PC-9 (cell line): ENCODE data around the gene EIF2D. TPM values are rescaled to one million over a fixed set of nuclear protein-coding genes. Genes with fewer than 3 reads are reported as not detected.

ENCODE experiments used
- BruUV-seq: library from RNA; stranded (reverse); fragments of 400-500 nt; replicated peaks from 2 replicates; lab custom pipeline; 2021; lab: Mats Ljungman, UMichigan
- CTCF ChIA-PET: fragments of 300-600 bp; sonication (Branson Sonifier 250); formaldehyde crosslinking; loops from one replicate; lab custom pipeline; 2022; ENCODE audit warnings: antibody characterized with exemption; lab: Charles Lee
- POLR2A ChIA-PET: fragments of 300-600 bp; sonication (Branson Sonifier 250); formaldehyde crosslinking; loops from one replicate; lab custom pipeline; 2022; ENCODE audit warnings: antibody characterized with exemption; ENCODE audit not compliant: unreplicated experiment; lab: Charles Lee
- DNase-seq, 2 experiments: peaks; one replicate each; pipeline versions ENCODE4 v3.0.0 to v3.0.0-alpha.2; 2015 to 2022; ENCODE audit warnings: mixed read lengths in 1 of 2
- H2AFZ ChIP-seq: fragments of 200-600 bp; sonication (generic); 2 replicates; pipeline ENCODE4 v1.8.1; 2017; ENCODE audit warnings: antibody characterized with exemption
- H3F3A ChIP-seq: fragments of 200-600 bp; sonication (generic); 2 replicates; pipeline ENCODE4 v1.8.1; 2017; ENCODE audit warnings: antibody characterized with exemption, mild to moderate bottlenecking, low read depth; ENCODE audit not compliant: insufficient read depth
- H3K27ac ChIP-seq: fragments of 200-600 bp; sonication (generic); 2 replicates; pipeline ENCODE4 v1.6.1; 2016; ENCODE audit warnings: mixed run types
- H3K27me3 ChIP-seq: fragments of 200-600 bp; sonication (generic); 2 replicates; pipeline ENCODE4 v1.6.1; 2016; ENCODE audit warnings: low read depth, mixed run types; ENCODE audit not compliant: insufficient read depth
- H3K36me3 ChIP-seq: fragments of 200-600 bp; sonication (generic); 2 replicates; pipeline ENCODE4 v1.6.1; 2016; ENCODE audit warnings: low read depth, mixed run types
- H3K4me1 ChIP-seq: fragments of 200-600 bp; sonication (generic); replicated peaks from 2 replicates; pipeline ENCODE4 v1.6.1; 2016; ENCODE audit warnings: mixed run types; ENCODE audit not compliant: insufficient read depth
- H3K4me2 ChIP-seq: fragments of 200-600 bp; sonication (generic); 2 replicates; pipeline ENCODE4 v1.6.1; 2017; ENCODE audit warnings: mixed run types
- H3K4me3 ChIP-seq: fragments of 200-600 bp; sonication (generic); 2 replicates; pipeline ENCODE4 v1.6.1; 2016; ENCODE audit warnings: mixed run types
- H3K79me2 ChIP-seq: fragments of 200-600 bp; sonication (generic); 2 replicates; pipeline ENCODE4 v1.6.1; 2017; ENCODE audit warnings: low read depth, mixed run types
- H3K9me2 ChIP-seq: fragments of 200-600 bp; sonication (generic); 2 replicates; pipeline ENCODE4 v1.8.1; 2017; ENCODE audit warnings: mild to moderate bottlenecking; ENCODE audit not compliant: insufficient read depth
- H3K9me3 ChIP-seq: fragments of 200-600 bp; sonication (generic); 2 replicates; pipeline ENCODE4 v1.8.1; 2016; ENCODE audit warnings: low read depth; ENCODE audit not compliant: insufficient read depth
- H4K20me1 ChIP-seq: fragments of 200-600 bp; sonication (generic); 2 replicates; pipeline ENCODE4 v1.8.1; 2017; ENCODE audit not compliant: insufficient read depth
- CTCF ChIP-seq: fragments of 200-600 bp; sonication (generic); conservative IDR thresholded peaks from 2 replicates; pipeline ENCODE4 v1.6.1; 2017; ENCODE audit warnings: mixed run types, antibody characterized with exemption, mild to moderate bottlenecking, moderate library complexity
- EZH2 ChIP-seq: fragments of 200-600 bp; sonication (generic); IDR thresholded peaks from 2 replicates; pipeline ENCODE4 v1.8.0; 2017; ENCODE audit warnings: antibody characterized with exemption, low read depth
- intact Hi-C: fragments of 100-400 bp; cut with micrococcal nuclease; formaldehyde crosslinking; loops from one replicate; pipeline ENCODE4 v1.10.0; 2022; ENCODE audit not compliant: unreplicated experiment
- total RNA-seq: library from RNA; stranded (reverse); gene quantifications from 2 replicates; pipeline ENCODE4 v1.2.3, GENCODE V29; 2021

The EIF2D gene
- total RNA-seq, 1 experiment from 2014 or later, result 59.0 TPM

DNA sequence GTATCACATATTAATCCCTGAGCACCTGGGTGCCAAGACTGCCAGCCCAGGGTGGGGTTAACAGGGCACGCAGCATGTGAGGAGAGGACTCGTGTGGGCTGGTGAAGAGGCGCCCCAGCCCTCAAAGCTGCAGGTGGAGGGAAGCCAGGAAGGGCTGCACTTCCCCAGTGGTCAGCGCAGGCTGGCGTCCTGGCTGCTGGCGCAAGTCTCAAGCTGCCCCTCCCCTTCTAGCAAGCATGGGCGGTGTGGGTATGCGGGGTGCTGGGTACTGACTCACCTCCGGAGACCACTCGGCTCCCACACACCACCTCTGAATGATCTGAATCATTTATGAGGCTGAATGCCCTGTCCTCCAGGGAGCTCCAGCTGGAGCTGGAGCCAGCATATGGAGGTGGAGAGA lies 44.0 kb downstream of the EIF2D start:
- no peaks in the 10 kb centered on the region for H3K36me3 ChIP-seq
- H3K27ac ChIP-seq, result no peak overlapping the region
- no peaks in the 10 kb centered on the region for H3K27me3 ChIP-seq
- DNase-seq, result no peak
- no peak overlapping the region for H3K4me3 ChIP-seq
- intact Hi-C loops, result no loop called here
- CTCF ChIA-PET, result no interaction called here
- H3K4me2 ChIP-seq, result no peak overlapping the region
- no peak overlapping the region for H2AFZ ChIP-seq
- no peaks in the 10 kb centered on the region for H3K9me3 ChIP-seq
- H4K20me1 ChIP-seq, result no peaks in the 10 kb centered on the region
- no peaks in the 10 kb centered on the region for H3K9me2 ChIP-seq
- POLR2A ChIA-PET, result interaction anchor here (0.6 kb wide), 1 partner anchor 866 kb away, joined by 3 read pairs; no protein-coding TSS in a partner anchor
- no peak for TF ChIP-seq CTCF
- TF ChIP-seq EZH2, result no peak
- H3K4me1 ChIP-seq, result no peaks in the 10 kb centered on the region
- BruUV-seq, result no TSS peak
- H3K79me2 ChIP-seq, result no peaks in the 10 kb centered on the region
- no peaks in the 10 kb centered on the region for H3F3A ChIP-seq

DNA sequence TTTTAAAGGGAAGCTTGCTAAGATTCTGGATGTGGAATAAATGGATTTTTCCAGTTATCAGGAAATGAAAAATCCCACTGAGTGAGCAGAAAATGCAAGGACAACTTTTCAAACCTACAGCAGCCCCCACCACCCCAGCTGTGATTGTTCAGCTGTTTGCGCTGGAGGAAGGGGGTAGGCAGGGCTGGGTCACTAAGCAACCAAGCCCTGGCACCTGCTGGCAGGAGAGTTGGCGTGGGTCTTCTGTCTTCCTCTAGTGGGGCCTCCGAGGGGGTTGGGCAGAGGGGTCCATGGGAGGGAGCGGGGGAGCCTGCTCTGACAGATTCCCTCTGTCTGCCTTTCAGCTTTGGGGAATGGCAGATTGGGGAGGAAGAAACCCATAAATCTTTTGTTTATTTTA lies 45.3 kb downstream of the EIF2D start:
- no TSS peak for BruUV-seq
- CTCF ChIA-PET, result interaction anchor here (0.7 kb wide), 1 partner anchor 22 kb away, joined by 4 read pairs; no protein-coding TSS in a partner anchor

GRCh38 chr1:206565995-206566394 lies 46.3 kb downstream of the EIF2D start:
- intact Hi-C loops, result no loop called here
- H3K9me3 ChIP-seq, result no peaks in the 10 kb centered on the region
- H2AFZ ChIP-seq, result no peak overlapping the region
- 0 out of 2 replicates have a peak, but pooled peaks cover 4% of the 10 kb centered on the region for H3F3A ChIP-seq
- H3K27me3 ChIP-seq, result no peaks in the 10 kb centered on the region
- H3K9me2 ChIP-seq, result no peaks in the 10 kb centered on the region
- H4K20me1 ChIP-seq, result no peaks in the 10 kb centered on the region
- no peaks in the 10 kb centered on the region for H3K36me3 ChIP-seq
- DNase-seq, result no peak
- H3K79me2 ChIP-seq, result no peaks in the 10 kb centered on the region
- H3K4me2 ChIP-seq, result no peak overlapping the region
- ChIA-PET POLR2A (interaction anchor here (0.7 kb wide), 1 partner anchor 227 kb away, joined by 5 read pairs; no protein-coding TSS in a partner anchor), CTCF (no interaction called here)
- BruUV-seq, result no TSS peak
- TF ChIP-seq EZH2 (no peak), CTCF (no peak)
- no peak overlapping the region for H3K27ac ChIP-seq
- no peak overlapping the region for H3K4me3 ChIP-seq
- no peaks in the 10 kb centered on the region for H3K4me1 ChIP-seq

More for the DNA sequence above, 45.3 kb downstream of the EIF2D start:
- no peaks in the 10 kb centered on the region for H3K27me3 ChIP-seq
- H3K4me1 ChIP-seq, result no peaks in the 10 kb centered on the region
- H3K9me2 ChIP-seq, result no peaks in the 10 kb centered on the region
- no peaks in the 10 kb centered on the region for H3K36me3 ChIP-seq
- H3K9me3 ChIP-seq, result no peaks in the 10 kb centered on the region
- intact Hi-C loops, result no loop called here
- TF ChIP-seq CTCF, result no peak
- TF ChIP-seq EZH2, result no peak
- H3F3A ChIP-seq, result 0 out of 2 replicates have a peak, but pooled peaks cover 4% of the 10 kb centered on the region
- H4K20me1 ChIP-seq, result no peaks in the 10 kb centered on the region
- no peak overlapping the region for H2AFZ ChIP-seq
- POLR2A ChIA-PET, result no interaction called here
- no peak overlapping the region for H3K27ac ChIP-seq
- no peaks in the 10 kb centered on the region for H3K79me2 ChIP-seq
- no peak overlapping the region for H3K4me2 ChIP-seq
- no peak overlapping the region for H3K4me3 ChIP-seq
- DNase-seq, result no peak
